ENCODE data around the gene NCAPG2. TPM values are rescaled to one million over a fixed set of nuclear protein-coding genes. Genes with fewer than 3 reads are reported as not detected.

Gene NCAPG2
- total and polyA plus RNA-seq, 3 donors from 2014 or later, result 30.2 to 53.9 (median 34.0) TPM

DNA sequence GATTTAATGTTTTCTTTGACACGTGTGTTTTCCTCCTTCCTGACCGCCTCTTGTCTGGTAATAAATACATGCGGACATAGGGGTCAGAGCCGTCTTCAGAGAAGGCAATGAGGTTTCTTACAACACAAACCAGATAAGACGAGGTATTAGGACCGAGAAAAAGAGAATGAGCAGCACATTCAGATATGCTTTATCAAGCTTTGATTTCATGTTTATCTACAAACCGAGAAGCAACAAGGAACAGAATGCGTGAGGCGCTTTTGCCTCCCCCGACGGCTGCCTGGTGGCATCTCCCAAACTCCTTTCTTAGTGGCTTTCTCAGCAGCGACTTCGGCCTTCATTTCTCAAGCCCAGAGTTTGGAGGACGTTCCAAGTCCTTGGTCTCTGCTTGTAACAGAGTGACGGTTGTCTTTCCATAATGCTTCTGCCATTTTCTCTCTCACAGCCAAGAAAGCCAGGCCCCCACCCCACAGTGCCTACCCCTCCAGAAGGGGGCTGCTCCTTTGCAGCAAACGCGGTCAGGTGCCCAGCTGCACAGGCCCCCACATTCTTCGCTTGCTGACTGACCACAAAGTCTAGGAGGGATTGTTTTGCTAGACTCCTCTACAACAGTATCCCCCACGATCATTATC, 32.6 kb upstream of the NCAPG2 start:
- Histone ChIP-seq H3K4me1 (no peaks in the 10 kb centered on the region), H3K9me3 (no peaks in the 10 kb centered on the region), H3K36me3 (ENCODE audit: low read depth, missing control alignments) (no peaks in the 10 kb centered on the region), H3K27me3 (no peaks in the 10 kb centered on the region), H3K4me3 (no peak overlapping the region), H3K27ac (no peak overlapping the region)
- intact Hi-C loops (cut with DNase I; ENCODE audit: low total_unique reads), result no loop called here
- no peak for DNase-seq
- TF ChIP-seq, protein P1, sequence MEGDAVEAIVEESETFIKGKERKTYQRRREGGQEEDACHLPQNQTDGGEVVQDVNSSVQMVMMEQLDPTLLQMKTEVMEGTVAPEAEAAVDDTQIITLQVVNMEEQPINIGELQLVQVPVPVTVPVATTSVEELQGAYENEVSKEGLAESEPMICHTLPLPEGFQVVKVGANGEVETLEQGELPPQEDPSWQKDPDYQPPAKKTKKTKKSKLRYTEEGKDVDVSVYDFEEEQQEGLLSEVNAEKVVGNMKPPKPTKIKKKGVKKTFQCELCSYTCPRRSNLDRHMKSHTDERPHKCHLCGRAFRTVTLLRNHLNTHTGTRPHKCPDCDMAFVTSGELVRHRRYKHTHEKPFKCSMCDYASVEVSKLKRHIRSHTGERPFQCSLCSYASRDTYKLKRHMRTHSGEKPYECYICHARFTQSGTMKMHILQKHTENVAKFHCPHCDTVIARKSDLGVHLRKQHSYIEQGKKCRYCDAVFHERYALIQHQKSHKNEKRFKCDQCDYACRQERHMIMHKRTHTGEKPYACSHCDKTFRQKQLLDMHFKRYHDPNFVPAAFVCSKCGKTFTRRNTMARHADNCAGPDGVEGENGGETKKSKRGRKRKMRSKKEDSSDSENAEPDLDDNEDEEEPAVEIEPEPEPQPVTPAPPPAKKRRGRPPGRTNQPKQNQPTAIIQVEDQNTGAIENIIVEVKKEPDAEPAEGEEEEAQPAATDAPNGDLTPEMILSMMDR (IDR thresholded peaks at IDR 0.05), result no peak
- no peak for TF ChIP-seq POLR2A (IDR thresholded peaks at IDR 0.05)
- whole genome bisulfite sequencing, 2 donors, result 80 to 88% methylated on average over 19 of the region's 19 CpGs

DNA sequence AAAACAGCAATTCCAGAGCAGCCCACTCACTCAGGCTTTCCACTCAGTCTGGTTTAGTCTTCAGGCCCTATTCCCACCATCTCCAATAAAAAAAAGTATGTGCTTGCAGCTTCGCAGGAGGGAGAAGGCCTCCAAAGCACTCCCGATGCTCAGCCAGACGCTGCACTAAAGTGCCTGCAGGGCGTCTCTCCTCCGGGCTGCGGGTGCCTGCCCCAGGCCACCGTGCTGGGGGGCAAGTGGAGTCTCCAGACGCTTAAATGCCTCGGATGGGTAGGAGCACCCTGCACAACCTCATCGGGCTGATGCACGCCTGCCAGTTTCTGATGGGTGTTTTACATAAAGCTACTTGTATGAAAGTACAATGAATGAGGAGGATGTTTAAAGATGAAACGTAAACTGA, 31.3 kb upstream of the NCAPG2 start:
- H3K4me1 ChIP-seq, result no peaks in the 10 kb centered on the region
- no peak overlapping the region for H3K4me3 ChIP-seq
- no peak for DNase-seq
- no peak for TF ChIP-seq POLR2A (IDR thresholded peaks at IDR 0.05)
- TF ChIP-seq, protein P1 (IDR thresholded peaks at IDR 0.05), result no peak
- H3K36me3 ChIP-seq (ENCODE audit: low read depth, missing control alignments), result no peaks in the 10 kb centered on the region
- H3K9me3 ChIP-seq, result no peaks in the 10 kb centered on the region
- H3K27me3 ChIP-seq, result no peaks in the 10 kb centered on the region
- H3K27ac ChIP-seq, result no peak overlapping the region
- WGBS, 2 donors, result 90 to 96% methylated on average over 9 to 12 of the region's 12 CpGs
- intact Hi-C loops (cut with DNase I; ENCODE audit: low total_unique reads), result no loop called here

DNA sequence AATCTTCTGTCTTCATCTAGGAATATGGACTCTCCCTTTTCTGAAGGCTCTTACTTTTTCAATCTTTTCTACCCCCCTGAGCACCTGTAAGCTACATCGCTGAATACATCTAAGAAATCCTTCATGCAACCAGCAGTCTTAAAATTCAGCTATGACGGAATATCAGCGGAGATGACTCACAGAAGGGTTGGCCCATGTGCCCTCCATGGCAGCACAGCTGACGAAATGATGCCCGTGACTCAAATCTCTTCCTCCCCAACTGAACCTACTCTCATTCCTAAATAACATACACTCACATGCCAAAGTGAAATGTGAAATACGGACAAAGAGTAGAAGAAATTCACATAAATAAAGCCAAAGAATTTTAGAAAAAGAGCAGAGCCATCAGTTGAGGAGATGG, 30.3 kb upstream of the NCAPG2 start:
- Histone ChIP-seq H3K27ac (no peak overlapping the region), H3K4me3 (no peak overlapping the region), H3K36me3 (ENCODE audit: low read depth, missing control alignments) (no peaks in the 10 kb centered on the region), H3K4me1 (no peaks in the 10 kb centered on the region), H3K9me3 (no peaks in the 10 kb centered on the region), H3K27me3 (no peaks in the 10 kb centered on the region)
- no peak for TF ChIP-seq POLR2A (IDR thresholded peaks at IDR 0.05)
- TF ChIP-seq, protein P1 (IDR thresholded peaks at IDR 0.05), result no peak
- DNase-seq, result no peak
- 94 to 99% methylated on average over 6 of the region's 6 CpGs for WGBS, 2 donors
- intact Hi-C loops (cut with DNase I; ENCODE audit: low total_unique reads), result no loop called here

DNA sequence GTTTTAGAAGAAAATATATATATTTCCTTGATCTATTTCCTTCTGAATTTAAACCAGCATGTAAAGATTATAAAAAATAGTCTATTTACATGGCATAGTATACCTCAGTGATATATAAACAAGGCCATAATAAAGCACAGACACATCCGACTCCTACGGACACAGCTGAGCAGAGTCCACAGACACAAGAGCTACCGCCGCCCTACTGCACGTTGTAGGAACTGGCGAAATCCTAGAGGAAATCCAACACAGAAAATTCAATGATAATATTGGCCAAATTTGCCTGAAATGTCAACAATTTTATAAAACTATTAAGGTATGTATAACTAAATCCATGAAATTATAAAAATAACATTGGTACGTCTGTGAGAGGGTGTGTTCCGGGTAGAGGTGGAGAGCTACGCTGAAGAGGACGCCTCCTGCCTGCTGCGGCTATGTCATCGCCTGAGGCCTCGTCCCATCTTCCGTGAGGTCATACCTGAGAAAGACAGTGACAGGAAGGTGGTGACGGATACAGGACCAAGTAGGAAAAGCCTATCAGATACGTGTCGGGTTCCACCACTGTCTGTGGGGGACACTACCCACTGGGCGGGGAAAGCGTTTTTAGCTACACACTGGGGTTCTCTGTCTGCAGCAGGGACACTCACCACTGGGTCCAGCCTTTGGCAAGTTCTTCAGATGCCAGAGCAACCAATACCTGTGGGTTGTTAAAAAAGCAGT, 29.3 kb upstream of the NCAPG2 start:
- H3K9me3 ChIP-seq, result no peaks in the 10 kb centered on the region
- 94 to 96% methylated on average over 19 of the region's 19 CpGs for WGBS, 2 donors
- DNase-seq, result no peak
- TF ChIP-seq, protein P1 (IDR thresholded peaks at IDR 0.05), result no peak
- no peak for TF ChIP-seq POLR2A (IDR thresholded peaks at IDR 0.05)
- no peaks in the 10 kb centered on the region for H3K27me3 ChIP-seq
- H3K4me3 ChIP-seq, result no peak overlapping the region
- intact Hi-C loops (cut with DNase I; ENCODE audit: low total_unique reads), result no loop called here
- no peaks in the 10 kb centered on the region for H3K4me1 ChIP-seq
- H3K36me3 ChIP-seq (ENCODE audit: low read depth, missing control alignments), result no peaks in the 10 kb centered on the region
- no peak overlapping the region for H3K27ac ChIP-seq

DNA sequence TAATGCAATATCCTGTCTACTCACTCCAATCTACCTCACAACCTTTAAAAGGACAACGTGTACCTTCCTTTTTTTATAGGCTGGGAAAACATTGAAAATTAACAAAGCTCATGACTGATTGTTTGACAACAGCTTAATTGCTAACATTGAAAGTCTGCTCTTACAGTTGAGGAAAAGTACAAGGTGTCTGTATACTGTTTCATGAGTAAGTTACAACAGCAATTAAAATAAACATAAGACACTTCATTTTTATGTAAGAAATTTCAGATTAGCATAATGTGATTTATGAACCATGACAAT, 28.6 kb upstream of the NCAPG2 start:
- Histone ChIP-seq H3K36me3 (ENCODE audit: low read depth, missing control alignments) (no peaks in the 10 kb centered on the region), H3K4me3 (no peak overlapping the region), H3K27ac (no peak overlapping the region), H3K27me3 (no peaks in the 10 kb centered on the region), H3K9me3 (no peaks in the 10 kb centered on the region), H3K4me1 (no peaks in the 10 kb centered on the region)
- TF ChIP-seq, protein P1 (IDR thresholded peaks at IDR 0.05), result no peak
- TF ChIP-seq POLR2A (IDR thresholded peaks at IDR 0.05), result no peak
- intact Hi-C loops (cut with DNase I; ENCODE audit: low total_unique reads), result no loop called here
- WGBS, 2 donors, result 80 to 84% methylated on average over 1 of the region's 1 CpG
- no peak for DNase-seq
